ENCODE measurements around the gene HMGA1. TPM values are rescaled to one million over a fixed set of nuclear protein-coding genes. Genes with fewer than 3 reads are reported as not detected.

HMGA1 gene, protein sequence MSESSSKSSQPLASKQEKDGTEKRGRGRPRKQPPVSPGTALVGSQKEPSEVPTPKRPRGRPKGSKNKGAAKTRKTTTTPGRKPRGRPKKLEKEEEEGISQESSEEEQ
- 422 and 425 TPM in 2 replicates for total RNA-seq

DNA sequence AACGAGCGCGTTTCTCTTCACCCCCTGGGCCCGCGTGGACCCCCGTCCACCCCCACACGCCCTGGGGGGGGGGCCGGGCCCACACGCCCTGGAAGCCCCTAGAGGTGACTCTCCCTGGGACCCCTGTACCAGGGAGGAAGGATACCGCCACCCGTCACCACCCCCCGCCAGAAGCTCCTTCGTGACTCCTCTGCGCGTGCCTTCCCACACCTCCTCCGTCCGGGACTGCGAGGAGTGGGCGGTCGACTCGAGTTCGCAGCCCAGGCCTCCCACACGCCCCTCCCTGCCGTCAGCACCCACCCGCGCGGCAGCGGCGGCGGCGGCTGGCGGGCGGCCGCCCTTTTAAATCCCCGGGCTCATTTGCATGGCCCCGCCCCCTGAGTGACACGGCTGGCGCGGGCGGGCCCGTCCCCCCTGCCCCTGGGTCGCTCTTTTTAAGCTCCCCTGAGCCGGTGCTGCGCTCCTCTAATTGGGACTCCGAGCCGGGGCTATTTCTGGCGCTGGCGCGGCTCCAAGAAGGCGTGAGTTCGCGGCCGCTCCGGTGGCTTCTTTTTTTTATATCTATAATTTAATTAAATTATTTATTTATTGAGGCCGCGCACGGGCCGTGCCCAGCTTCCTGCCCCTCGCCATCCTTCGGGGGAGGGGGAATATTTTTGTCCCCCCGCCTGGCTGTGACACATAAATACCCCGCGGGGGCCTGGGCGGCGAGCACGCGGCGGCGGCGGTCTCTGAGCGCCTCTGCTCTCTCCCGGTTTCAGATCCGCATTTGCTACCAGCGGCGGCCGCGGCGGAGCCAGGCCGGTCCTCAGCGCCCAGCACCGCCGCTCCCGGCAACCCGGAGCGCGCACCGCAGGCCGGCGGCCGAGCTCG, at the start of gene HMGA1:
Gene HMGA1 (plus strand): TSS at position 431 of the 873 bp plus-strand sequence. CDS start 3,908 bp downstream, outside the sequence.

DNA sequence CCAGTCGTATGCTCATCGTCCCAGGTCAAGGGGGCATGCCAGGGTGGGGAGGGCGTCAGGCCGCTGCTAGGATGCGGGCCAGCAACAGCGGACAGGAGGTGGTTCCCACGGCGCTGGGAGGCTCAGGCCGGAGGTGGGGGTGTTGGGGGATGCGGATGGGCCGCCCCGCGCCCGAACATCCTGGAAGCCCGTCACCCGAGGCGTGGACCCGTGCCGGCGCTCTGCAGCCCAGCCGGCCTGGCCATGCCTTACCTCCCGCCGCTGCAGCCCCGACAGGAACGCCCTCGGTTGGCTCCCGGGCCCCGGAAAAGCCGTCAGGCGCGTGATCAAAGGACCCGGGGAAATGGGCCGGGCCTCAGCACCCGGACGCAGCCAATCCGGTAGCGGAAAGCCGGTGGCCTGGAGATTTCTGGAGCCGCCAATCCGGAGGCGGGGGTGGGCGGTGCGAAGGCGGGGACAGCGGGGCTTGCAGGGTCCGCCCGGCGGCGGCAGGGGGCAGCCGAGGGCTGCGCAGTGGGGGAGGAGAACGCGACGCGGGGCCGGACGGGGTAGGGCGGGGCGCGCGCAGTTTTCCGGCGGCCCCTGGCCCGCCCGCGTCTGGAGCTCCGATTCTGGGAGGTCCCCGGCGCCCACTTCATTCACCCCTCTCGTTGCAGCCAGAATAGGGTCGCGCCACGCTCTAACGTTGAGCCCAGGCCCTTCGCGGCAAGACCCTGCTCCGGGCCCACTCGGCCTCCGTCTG, 12.2 kb downstream of the HMGA1 start, which contains the start of gene SMIM29:
Gene SMIM29 (minus strand): TSS at position 280 of the 742 bp plus-strand sequence. CDS start 1,215 bp downstream, outside the sequence.

Other genes starting within 250 kb of the HMGA1 start
- gene GRM4, start 90.8 kb upstream of the HMGA1 start, total RNA-seq: 0.38 TPM in 1 of 2 replicates, not detected in the other
- gene SMIM29, start 12.1 kb downstream of the HMGA1 start, total RNA-seq: 61.2 and 84.2 TPM in 2 replicates
- 14.9 and 18.4 TPM in 2 replicates for gene NUDT3, start 155.8 kb downstream of the HMGA1 start, total RNA-seq
- gene RPS10, start 189.2 kb downstream of the HMGA1 start, total RNA-seq: 5,001 and 5,521 TPM in 2 replicates
- not detected in 2 replicates for gene PACSIN1, start 229.2 kb downstream of the HMGA1 start, total RNA-seq

Data from hair follicular keratinocyte (primary cell).